ENCODE data around the gene HTT. TPM values are rescaled to one million over a fixed set of nuclear protein-coding genes. Genes with fewer than 3 reads are reported as not detected.

Gene HTT
- total RNA-seq, 6 experiments from 2014 or later = 25.5 to 37.8 (median 30.3) TPM

DNA sequence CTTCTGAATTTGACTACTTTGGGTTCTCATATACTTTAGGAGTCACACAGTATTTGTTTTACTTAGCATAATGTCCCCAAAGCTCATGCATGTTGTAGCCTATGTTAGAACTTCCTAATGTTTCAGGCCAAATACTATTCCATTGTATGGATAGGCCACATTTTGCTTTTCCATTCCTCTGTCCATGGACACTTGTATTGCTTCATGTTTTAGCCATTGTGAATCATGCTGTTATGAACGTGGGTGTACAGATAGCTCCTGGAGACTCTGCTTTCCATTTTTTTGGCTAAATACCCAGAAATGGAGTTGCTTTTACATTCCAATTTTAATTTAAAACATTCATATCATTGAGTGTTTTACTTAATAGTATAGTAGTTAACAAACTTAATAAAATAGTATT lies 54.5 kb downstream of the HTT start:
- intact Hi-C loops (cut with DNase I) = no loop called here
- peaks cover under 1 to 58% (median 24%) of the 10 kb centered on the region in 4 donors for H3K36me3 ChIP-seq
- no peak overlapping the region for H3K27ac ChIP-seq
- no peaks in the 10 kb centered on the region for H3K4me1 ChIP-seq
- no peak overlapping the region for H3K4me3 ChIP-seq
- TF ChIP-seq, protein P1, sequence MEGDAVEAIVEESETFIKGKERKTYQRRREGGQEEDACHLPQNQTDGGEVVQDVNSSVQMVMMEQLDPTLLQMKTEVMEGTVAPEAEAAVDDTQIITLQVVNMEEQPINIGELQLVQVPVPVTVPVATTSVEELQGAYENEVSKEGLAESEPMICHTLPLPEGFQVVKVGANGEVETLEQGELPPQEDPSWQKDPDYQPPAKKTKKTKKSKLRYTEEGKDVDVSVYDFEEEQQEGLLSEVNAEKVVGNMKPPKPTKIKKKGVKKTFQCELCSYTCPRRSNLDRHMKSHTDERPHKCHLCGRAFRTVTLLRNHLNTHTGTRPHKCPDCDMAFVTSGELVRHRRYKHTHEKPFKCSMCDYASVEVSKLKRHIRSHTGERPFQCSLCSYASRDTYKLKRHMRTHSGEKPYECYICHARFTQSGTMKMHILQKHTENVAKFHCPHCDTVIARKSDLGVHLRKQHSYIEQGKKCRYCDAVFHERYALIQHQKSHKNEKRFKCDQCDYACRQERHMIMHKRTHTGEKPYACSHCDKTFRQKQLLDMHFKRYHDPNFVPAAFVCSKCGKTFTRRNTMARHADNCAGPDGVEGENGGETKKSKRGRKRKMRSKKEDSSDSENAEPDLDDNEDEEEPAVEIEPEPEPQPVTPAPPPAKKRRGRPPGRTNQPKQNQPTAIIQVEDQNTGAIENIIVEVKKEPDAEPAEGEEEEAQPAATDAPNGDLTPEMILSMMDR (IDR thresholded peaks at IDR 0.05) = no peak
- no peak for TF ChIP-seq POLR2A (IDR thresholded peaks at IDR 0.05)
- H3K27me3 ChIP-seq = no peaks in the 10 kb centered on the region
- DNase-seq (no peak), ATAC-seq (no peak)
- H3K9me3 ChIP-seq = no peaks in the 10 kb centered on the region
- 73% methylated on average over 1 of the region's 1 CpG for WGBS (ENCODE audit: insufficient coverage, low coverage, low lambda C conversion rate, missing lambda C conversion rate)

DNA sequence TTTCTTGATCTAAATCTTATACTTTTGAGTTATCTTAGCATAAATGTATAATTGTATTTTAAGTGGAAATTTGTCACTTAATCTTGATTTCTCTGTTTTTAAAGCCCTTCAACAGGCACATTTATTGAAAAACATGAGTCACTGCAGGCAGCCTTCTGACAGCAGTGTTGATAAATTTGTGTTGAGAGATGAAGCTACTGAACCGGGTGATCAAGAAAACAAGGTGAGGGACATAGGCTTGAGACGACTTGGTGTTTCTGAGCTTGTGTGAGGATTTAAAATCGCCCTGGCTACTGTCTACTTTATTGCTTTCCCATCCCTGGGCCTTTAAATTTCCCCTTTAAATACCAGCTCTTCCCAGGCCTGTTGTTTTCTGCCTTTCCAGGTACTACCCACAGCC lies 55.7 kb downstream of the HTT start:
- H3K36me3 ChIP-seq = peaks cover 4 to 70% (median 24%) of the 10 kb centered on the region in 4 donors
- H3K9me3 ChIP-seq = no peaks in the 10 kb centered on the region
- peaks cover 0 to 9% (median 3%) of the 10 kb centered on the region in 4 donors for H3K4me1 ChIP-seq
- DNase-seq (no peak), ATAC-seq (no peak)
- H3K27ac ChIP-seq = no peak overlapping the region
- intact Hi-C loops (cut with DNase I) = no loop called here
- no peaks in the 10 kb centered on the region for H3K27me3 ChIP-seq
- H3K4me3 ChIP-seq = no peak overlapping the region
- no peak for TF ChIP-seq POLR2A (IDR thresholded peaks at IDR 0.05)
- TF ChIP-seq, protein P1 (IDR thresholded peaks at IDR 0.05) = no peak
- WGBS (ENCODE audit: insufficient coverage, low coverage, low lambda C conversion rate, missing lambda C conversion rate) = 69% methylated on average over 3 of the region's 3 CpGs

DNA sequence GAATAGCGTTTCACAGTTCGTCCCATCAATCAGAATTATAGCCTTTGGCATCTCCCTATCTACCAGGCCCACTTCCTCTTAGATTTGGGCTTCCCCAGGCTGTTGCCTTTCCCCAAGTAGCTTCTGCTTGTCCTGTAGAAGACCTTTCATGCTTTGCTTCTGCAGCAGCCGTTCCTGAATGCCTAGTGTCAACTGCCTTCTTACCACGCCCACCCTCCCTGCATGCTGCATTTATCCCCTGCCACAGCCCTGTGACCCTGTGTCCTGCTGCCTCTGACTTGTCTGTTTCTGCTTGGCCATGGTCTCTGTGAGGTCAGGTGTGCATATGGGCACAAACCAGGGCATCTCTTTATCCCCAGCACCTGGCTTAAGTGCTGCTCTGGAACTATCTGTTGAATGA lies 56.3 kb downstream of the HTT start:
- DNase-seq = no peak
- no peak overlapping the region for H3K27ac ChIP-seq
- H3K36me3 ChIP-seq = peaks cover 4 to 73% (median 24%) of the 10 kb centered on the region in 4 donors
- TF ChIP-seq, protein P1 (IDR thresholded peaks at IDR 0.05) = no peak
- TF ChIP-seq POLR2A (IDR thresholded peaks at IDR 0.05) = no peak
- 66% methylated on average over 4 of the region's 4 CpGs for WGBS (ENCODE audit: insufficient coverage, low coverage, low lambda C conversion rate, missing lambda C conversion rate)
- no peaks in the 10 kb centered on the region for H3K9me3 ChIP-seq
- H3K4me3 ChIP-seq = no peak overlapping the region
- H3K27me3 ChIP-seq = no peaks in the 10 kb centered on the region
- intact Hi-C loops (cut with DNase I) = no loop called here
- peaks cover 0 to 16% (median 7%) of the 10 kb centered on the region in 4 donors for H3K4me1 ChIP-seq
- peak in 2 of 4 donors; percentile 19 to 64 for ATAC-seq

DNA sequence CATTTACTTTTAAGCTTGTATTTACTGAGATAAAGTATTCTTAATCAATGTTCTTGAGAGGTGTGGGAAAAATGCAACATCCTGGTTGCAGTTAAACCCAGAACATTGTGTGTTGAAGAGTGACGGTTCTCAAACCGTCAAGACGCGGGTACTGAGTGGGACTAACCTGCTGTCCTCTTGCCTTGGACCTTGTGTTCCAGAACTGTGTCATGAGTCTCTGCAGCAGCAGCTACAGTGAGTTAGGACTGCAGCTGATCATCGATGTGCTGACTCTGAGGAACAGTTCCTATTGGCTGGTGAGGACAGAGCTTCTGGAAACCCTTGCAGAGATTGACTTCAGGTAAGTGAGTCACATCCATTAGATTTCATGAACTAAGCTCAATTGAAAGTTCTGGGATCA lies 59.7 kb downstream of the HTT start:
- no peak for TF ChIP-seq POLR2A (IDR thresholded peaks at IDR 0.05)
- TF ChIP-seq, protein P1 (IDR thresholded peaks at IDR 0.05) = no peak
- ATAC-seq = peak in 2 of 4 donors; percentile 37 to 40
- H3K27ac ChIP-seq = no peak overlapping the region
- intact Hi-C loops (cut with DNase I) = no loop called here
- 77% methylated on average over 4 of the region's 5 CpGs for WGBS (ENCODE audit: insufficient coverage, low coverage, low lambda C conversion rate, missing lambda C conversion rate)
- DNase-seq = no peak
- peaks cover 4 to 65% (median 20%) of the 10 kb centered on the region in 4 donors for H3K36me3 ChIP-seq
- no peaks in the 10 kb centered on the region for H3K9me3 ChIP-seq
- H3K4me3 ChIP-seq = no peak overlapping the region
- peaks cover 0 to 20% (median 7%) of the 10 kb centered on the region in 4 donors for H3K4me1 ChIP-seq
- H3K27me3 ChIP-seq = no peaks in the 10 kb centered on the region
